GM12892 (cell line): ENCODE data around the gene AP4B1.

Source experiments
- POLR2A ChIP-seq: IDR thresholded peaks from 2 replicates; pipeline ENCODE4 v1.6.1; 2011; ENCODE audit warnings: low read depth, low read length, control low read depth
- POLR2AphosphoS5 ChIP-seq: IDR thresholded peaks from 2 replicates; pipeline ENCODE4 v1.6.1; 2011; ENCODE audit warnings: low read depth, low read length, control low read depth
- TAF1 ChIP-seq: IDR thresholded peaks from 2 replicates; pipeline ENCODE4 v1.6.1; 2011; ENCODE audit warnings: low read depth, mild to moderate bottlenecking, control low read depth, low read length, borderline replicate concordance

DNA sequence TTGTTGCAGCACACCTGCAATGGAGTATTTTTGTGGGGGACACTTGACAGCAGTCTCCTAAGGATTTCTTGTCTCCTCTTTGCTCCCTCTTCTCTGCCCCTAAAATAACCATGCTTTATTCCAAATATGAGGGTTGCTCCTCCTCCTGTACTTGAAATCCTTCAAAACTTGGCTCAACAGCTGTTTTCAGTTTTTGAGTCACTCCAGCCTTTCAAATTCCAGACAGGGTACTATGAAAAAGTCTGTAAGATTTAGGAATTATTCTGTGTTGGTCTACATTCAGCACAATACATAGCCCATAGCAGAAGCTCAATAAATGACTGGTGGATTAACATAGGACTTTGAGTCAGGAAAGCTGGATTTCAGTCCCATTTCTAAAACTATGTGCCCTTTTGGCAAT is 5.5 kb downstream of the AP4B1 start:
- TF ChIP-seq POLR2A: no peak
- no peak for TF ChIP-seq TAF1
- no peak for TF ChIP-seq POLR2AphosphoS5
